Fibroblast of lung (primary cell): Measurements from ENCODE around the gene BTBD7.

Source experiments
- EZH2 ChIP-seq: IDR thresholded peaks from 2 replicates; pipeline ENCODE4 v1.5.1; 2012; ENCODE audit warnings: low read length, control low read depth, mild to moderate bottlenecking; ENCODE audit errors: missing control alignments
- TF ChIP-seq, protein P1 (sequence below), 2 donors: IDR thresholded peaks in 1 of 2; conservative IDR thresholded peaks in 1 of 2; 1 replicate in 1 of 2; 2 replicates in 1 of 2; pipeline ENCODE4 v1.5.1; 2011 to 2012; ENCODE audit warnings: low read length in 2 of 2, control low read depth in 1 of 2, inconsistent platforms in 1 of 2, low read depth in 1 of 2, mild to moderate bottlenecking in 1 of 2

DNA sequence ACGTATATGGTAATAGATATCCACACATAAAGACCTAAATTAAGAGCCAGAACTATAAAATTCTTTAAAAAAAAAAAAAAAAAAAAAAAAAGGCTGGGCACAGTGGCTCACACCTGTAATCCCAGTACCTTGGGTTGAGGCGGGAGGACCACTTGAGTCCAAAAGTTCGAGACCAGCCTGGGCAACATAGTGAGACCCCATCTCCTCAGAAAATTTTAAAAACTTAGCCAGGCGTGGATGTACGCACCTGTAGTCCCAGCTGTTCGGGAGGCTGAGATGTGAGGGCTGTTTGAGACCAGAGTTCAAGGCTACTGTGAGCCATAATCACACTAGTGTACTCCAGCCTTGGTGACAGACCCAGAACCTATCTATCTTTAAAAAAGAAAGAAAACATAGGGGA is 4.3 kb downstream of the BTBD7 start:
- no peak for TF ChIP-seq EZH2
- TF ChIP-seq, protein P1, sequence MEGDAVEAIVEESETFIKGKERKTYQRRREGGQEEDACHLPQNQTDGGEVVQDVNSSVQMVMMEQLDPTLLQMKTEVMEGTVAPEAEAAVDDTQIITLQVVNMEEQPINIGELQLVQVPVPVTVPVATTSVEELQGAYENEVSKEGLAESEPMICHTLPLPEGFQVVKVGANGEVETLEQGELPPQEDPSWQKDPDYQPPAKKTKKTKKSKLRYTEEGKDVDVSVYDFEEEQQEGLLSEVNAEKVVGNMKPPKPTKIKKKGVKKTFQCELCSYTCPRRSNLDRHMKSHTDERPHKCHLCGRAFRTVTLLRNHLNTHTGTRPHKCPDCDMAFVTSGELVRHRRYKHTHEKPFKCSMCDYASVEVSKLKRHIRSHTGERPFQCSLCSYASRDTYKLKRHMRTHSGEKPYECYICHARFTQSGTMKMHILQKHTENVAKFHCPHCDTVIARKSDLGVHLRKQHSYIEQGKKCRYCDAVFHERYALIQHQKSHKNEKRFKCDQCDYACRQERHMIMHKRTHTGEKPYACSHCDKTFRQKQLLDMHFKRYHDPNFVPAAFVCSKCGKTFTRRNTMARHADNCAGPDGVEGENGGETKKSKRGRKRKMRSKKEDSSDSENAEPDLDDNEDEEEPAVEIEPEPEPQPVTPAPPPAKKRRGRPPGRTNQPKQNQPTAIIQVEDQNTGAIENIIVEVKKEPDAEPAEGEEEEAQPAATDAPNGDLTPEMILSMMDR (conservative IDR thresholded peaks at IDR 0.05 in 1 of 2, IDR thresholded peaks at IDR 0.05 in 1 of 2; ENCODE audit: low read depth in 1 of 2, low read length in 2 of 2): no peak
